GM12878 (cell line): Measurements from ENCODE around the gene CYTL1.

ENCODE experiments used
- REST ChIP-seq: IDR thresholded peaks from 2 replicates; pipeline ENCODE4 v1.6.1; 2012; ENCODE audit warnings: mild to moderate bottlenecking, low read depth, low read length
- TAF1 ChIP-seq: IDR thresholded peaks from 2 replicates; pipeline ENCODE4 v1.6.1; 2011; ENCODE audit warnings: mild to moderate bottlenecking, low read depth, low read length, borderline replicate concordance
- TF ChIP-seq, protein P1 (sequence below): fragments of 450-650 bp; IDR thresholded peaks from 2 replicates; pipeline ENCODE4 v1.6.1; 2016; ENCODE audit warnings: mild to moderate bottlenecking

DNA sequence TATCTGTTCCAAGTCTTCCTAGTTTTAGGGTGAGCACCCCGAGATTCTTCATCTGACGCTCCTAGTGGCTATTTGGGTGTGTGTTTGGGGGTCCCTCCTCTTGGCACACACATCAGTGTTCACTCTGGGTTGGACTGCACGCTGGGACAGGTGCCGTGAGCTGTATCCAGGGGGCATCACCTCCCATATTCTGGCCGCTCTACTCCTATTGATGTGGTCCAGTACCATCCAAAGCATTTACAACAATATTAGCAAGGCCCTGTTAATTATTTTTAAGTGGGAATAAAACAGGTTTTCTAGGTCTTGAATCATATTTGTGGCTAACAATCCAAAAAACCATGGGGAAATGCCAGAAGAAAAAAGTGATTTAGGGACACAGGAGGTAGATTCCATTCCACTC is 26.4 kb downstream of the CYTL1 start:
- TF ChIP-seq TAF1 (no peak), REST (no peak)
- TF ChIP-seq, protein P1, sequence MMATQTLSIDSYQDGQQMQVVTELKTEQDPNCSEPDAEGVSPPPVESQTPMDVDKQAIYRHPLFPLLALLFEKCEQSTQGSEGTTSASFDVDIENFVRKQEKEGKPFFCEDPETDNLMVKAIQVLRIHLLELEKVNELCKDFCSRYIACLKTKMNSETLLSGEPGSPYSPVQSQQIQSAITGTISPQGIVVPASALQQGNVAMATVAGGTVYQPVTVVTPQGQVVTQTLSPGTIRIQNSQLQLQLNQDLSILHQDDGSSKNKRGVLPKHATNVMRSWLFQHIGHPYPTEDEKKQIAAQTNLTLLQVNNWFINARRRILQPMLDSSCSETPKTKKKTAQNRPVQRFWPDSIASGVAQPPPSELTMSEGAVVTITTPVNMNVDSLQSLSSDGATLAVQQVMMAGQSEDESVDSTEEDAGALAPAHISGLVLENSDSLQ = no peak
